NK-92 (cell line): Measurements from ENCODE around the gene APBB1IP.
"Not testable (repeated sequence)": the region's sequence is repeated elsewhere in the genome, so short reads cannot be mapped to it uniquely, and the experiment has no call there.

Experiments
- DNase-seq: peaks from one replicate; lab custom pipeline; 2025; ENCODE audit not compliant: unreplicated experiment; lab: John Stamatoyannopoulos, UW

Gene APBB1IP

GRCh38 chr10:26475386-26475785 lies 37.2 kb downstream of the APBB1IP start:
- no peak for DNase-seq

- DNase-seq = no peak
Observed at GRCh38 chr10:26477501-26477900, 39.4 kb downstream of the APBB1IP start.

GRCh38 chr10:26478061-26478460 lies 39.9 kb downstream of the APBB1IP start:
- no peak for DNase-seq

GRCh38 chr10:26479766-26480492 lies 41.8 kb downstream of the APBB1IP start:
- DNase-seq = no peak

GRCh38 chr10:26481315-26481692 lies 43.2 kb downstream of the APBB1IP start:
- no peak for DNase-seq

- DNase-seq = no peak
Observed at GRCh38 chr10:26481914-26482550, 43.9 kb downstream of the APBB1IP start.

GRCh38 chr10:26483554-26483953 lies 45.4 kb downstream of the APBB1IP start:
- DNase-seq = no peak

- no peak for DNase-seq
Observed at GRCh38 chr10:26485150-26485941, 47.2 kb downstream of the APBB1IP start.

GRCh38 chr10:26486304-26486703 lies 48.2 kb downstream of the APBB1IP start:
- no peak for DNase-seq

- no peak for DNase-seq
Observed at GRCh38 chr10:26486990-26487850, 49.1 kb downstream of the APBB1IP start.

GRCh38 chr10:26488344-26488743 lies 50.2 kb downstream of the APBB1IP start:
- DNase-seq = no peak

GRCh38 chr10:26489081-26489480 lies 50.9 kb downstream of the APBB1IP start:
- DNase-seq = no peak

- DNase-seq = not testable (repeated sequence)
Observed at GRCh38 chr10:26490367-26490766, 52.2 kb downstream of the APBB1IP start.

- DNase-seq = no peak
Observed at GRCh38 chr10:26491276-26491675, 53.1 kb downstream of the APBB1IP start.

GRCh38 chr10:26491934-26492333 lies 53.8 kb downstream of the APBB1IP start:
- no peak for DNase-seq

- DNase-seq = not testable (repeated sequence)
Observed at GRCh38 chr10:26492725-26493124, 54.6 kb downstream of the APBB1IP start.

GRCh38 chr10:26494018-26494417 lies 55.9 kb downstream of the APBB1IP start:
- DNase-seq = no peak

- DNase-seq = no peak
Observed at GRCh38 chr10:26499426-26499825, 61.3 kb downstream of the APBB1IP start.

GRCh38 chr10:26502986-26503385 lies 64.8 kb downstream of the APBB1IP start:
- no peak for DNase-seq

- DNase-seq = no peak
Observed at GRCh38 chr10:26503911-26504310, 65.8 kb downstream of the APBB1IP start.

- not testable (repeated sequence) for DNase-seq
Observed at GRCh38 chr10:26504429-26504828, 66.3 kb downstream of the APBB1IP start.
